Endothelial cell of umbilical vein (primary cell): Measurements from ENCODE around the gene PLA2G12B.

Experiments used
- JUN ChIP-seq: IDR thresholded peaks from 2 replicates; pipeline ENCODE4 v1.6.1; 2011; ENCODE audit warnings: borderline replicate concordance, low read depth; ENCODE audit not compliant: insufficient read length, insufficient read depth
- MYC ChIP-seq: IDR thresholded peaks from one replicate; pipeline ENCODE4 v1.6.1; 2011; ENCODE audit warnings: mild to moderate bottlenecking, low read depth, low read length
- POLR2A ChIP-seq: IDR thresholded peaks from 2 replicates; pipeline ENCODE4 v1.6.1; 2012; ENCODE audit warnings: low read depth, mild to moderate bottlenecking, control low read depth, low read length
- POLR2AphosphoS5 ChIP-seq: IDR thresholded peaks from 2 replicates; pipeline ENCODE4 v1.6.1; 2012; ENCODE audit warnings: low read depth, mild to moderate bottlenecking, control low read depth, low read length, moderate library complexity; ENCODE audit not compliant: insufficient read depth
- TF ChIP-seq, protein P1 (sequence below), 2 donors: IDR thresholded peaks; 1 replicate in 1 of 2; 2 replicates in 1 of 2; pipeline ENCODE4 v1.5.1; 2011; ENCODE audit warnings: low read length in 2 of 2, mild to moderate bottlenecking in 2 of 2, moderate library complexity in 2 of 2, control low read depth in 1 of 2, inconsistent platforms in 1 of 2, low read depth in 1 of 2; ENCODE audit not compliant: insufficient read depth in 1 of 2; ENCODE audit errors: extremely low read depth in 1 of 2
- TF ChIP-seq, protein P2 (sequence below): IDR thresholded peaks from 2 replicates; pipeline ENCODE4 v1.6.1; 2011; ENCODE audit not compliant: insufficient read depth, insufficient read length

GRCh38 chr10:72953687-72954086 lies 919 bp downstream of the PLA2G12B start:
- TF ChIP-seq, protein P1, sequence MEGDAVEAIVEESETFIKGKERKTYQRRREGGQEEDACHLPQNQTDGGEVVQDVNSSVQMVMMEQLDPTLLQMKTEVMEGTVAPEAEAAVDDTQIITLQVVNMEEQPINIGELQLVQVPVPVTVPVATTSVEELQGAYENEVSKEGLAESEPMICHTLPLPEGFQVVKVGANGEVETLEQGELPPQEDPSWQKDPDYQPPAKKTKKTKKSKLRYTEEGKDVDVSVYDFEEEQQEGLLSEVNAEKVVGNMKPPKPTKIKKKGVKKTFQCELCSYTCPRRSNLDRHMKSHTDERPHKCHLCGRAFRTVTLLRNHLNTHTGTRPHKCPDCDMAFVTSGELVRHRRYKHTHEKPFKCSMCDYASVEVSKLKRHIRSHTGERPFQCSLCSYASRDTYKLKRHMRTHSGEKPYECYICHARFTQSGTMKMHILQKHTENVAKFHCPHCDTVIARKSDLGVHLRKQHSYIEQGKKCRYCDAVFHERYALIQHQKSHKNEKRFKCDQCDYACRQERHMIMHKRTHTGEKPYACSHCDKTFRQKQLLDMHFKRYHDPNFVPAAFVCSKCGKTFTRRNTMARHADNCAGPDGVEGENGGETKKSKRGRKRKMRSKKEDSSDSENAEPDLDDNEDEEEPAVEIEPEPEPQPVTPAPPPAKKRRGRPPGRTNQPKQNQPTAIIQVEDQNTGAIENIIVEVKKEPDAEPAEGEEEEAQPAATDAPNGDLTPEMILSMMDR (IDR thresholded peaks at IDR 0.05; ENCODE audit: extremely low read depth in 1 of 2, insufficient read depth in 1 of 2, low read depth in 1 of 2, low read length in 2 of 2): no peak
- TF ChIP-seq POLR2A (no peak), MYC (no peak), POLR2AphosphoS5 (no peak), JUN (no peak)
- TF ChIP-seq, protein P2, sequence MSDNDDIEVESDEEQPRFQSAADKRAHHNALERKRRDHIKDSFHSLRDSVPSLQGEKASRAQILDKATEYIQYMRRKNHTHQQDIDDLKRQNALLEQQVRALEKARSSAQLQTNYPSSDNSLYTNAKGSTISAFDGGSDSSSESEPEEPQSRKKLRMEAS: no peak
